22Rv1 (cell line): ENCODE results near the gene IL20RA.

Source experiments
- CTCF ChIP-seq: fragments of 450-650 bp; IDR thresholded peaks from 2 replicates; pipeline ENCODE4 v1.5.1; 2017; ENCODE audit warnings: mild to moderate bottlenecking
- ZFX ChIP-seq: fragments of 450-650 bp; IDR thresholded peaks from 2 replicates; pipeline ENCODE4 v1.6.1; 2017; ENCODE audit warnings: antibody characterized with exemption, borderline replicate concordance

- no peak for TF ChIP-seq CTCF
- TF ChIP-seq ZFX, result no peak
These were observed 67.7 kb downstream of the IL20RA start for GRCh38 chr6:136977075-136977474.
